Measurements from ENCODE around the gene NACA.
"Not testable (repeated sequence)": the region's sequence is repeated elsewhere in the genome, so short reads cannot be mapped to it uniquely, and the experiment has no call there.

NACA gene

DNA sequence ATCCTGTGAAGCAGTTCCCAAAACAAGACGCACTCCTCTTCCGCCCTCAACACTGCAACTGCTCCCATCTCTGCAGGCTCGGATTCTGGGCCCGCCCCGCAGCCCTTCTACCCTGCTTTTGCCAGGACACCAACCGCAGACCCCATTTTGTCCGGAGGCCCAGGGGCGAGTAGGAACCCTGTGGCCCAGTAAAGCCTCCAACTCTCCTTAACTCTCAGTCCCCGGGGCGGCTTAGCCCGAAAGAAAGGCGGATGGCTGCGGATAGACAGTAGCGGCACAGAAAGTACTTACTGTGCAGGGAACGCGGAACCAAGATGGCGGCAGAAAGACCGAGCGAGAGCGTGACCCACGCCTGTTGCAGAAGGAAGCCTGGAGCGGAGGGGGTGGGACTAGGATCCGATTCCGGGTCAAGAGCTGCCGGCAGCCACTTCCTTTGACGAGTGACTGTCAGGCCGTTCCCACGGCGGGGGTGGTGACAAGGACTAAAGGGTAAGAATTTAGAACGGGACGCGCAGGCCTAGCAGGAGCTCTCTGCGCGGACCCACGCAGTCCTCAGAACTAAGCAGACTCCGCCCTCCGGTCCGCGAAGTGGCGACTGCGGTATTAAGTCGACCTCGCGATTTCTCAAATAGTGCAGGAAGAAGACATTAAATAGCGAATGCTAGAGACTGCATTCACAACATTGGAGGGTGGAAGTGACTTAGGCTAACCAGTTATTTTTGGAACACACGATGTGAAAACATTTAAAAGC is at the start of gene NACA:
Gene NACA (minus strand): TSS at position 328 of the 751 bp plus-strand sequence. CDS start 778 bp downstream, outside the sequence.
- peak; percentile 93 for DNase-seq (ENCODE audit: low read depth)

DNA sequence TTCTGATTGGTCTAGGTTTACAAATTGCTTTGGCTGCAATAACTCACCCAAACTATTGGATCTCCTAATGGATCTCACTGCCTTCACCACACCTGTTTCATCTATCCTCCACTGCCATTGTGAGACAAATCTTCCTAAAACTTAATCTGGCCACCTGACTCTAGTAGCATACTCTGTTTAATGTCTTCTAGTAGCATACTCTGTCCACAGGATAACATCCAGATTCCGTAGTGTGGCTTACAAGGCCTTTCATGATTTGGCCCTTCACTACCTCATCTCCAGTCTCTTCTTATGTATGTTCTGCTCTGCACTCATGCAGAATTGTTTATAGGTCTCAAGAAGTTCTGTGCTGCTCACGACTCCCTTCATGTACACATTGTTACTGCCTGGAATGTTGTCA is 48.0 kb upstream of the NACA start:
- no peak for DNase-seq (ENCODE audit: low read depth)

- no peak for DNase-seq (ENCODE audit: low read depth)
Measured at GRCh38 chr12:56772625-56773024, 47.5 kb upstream of the NACA start.

GRCh38 chr12:56769868-56770267 is 44.8 kb upstream of the NACA start:
- no peak for DNase-seq (ENCODE audit: low read depth)

DNA sequence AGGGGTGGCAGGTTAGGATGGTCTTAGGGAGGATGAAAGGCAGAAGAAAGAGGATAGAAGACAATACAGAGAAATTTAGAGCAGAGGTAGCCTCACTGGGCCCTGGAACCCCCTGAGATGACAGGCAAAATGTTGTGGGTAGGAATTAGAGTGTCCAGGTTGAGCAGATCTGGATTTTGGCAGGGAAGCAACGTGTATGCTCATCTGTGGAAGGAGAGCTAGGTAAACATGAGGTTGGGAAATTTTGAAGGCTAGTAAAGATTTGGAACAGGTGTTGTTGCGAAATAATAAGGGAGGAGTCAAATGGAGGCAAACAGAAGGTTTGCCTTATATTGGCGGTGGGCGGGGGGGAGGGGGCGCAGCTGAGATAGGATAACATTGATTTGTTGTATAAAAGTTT is 43.3 kb upstream of the NACA start:
- no peak for DNase-seq (ENCODE audit: low read depth)

DNA sequence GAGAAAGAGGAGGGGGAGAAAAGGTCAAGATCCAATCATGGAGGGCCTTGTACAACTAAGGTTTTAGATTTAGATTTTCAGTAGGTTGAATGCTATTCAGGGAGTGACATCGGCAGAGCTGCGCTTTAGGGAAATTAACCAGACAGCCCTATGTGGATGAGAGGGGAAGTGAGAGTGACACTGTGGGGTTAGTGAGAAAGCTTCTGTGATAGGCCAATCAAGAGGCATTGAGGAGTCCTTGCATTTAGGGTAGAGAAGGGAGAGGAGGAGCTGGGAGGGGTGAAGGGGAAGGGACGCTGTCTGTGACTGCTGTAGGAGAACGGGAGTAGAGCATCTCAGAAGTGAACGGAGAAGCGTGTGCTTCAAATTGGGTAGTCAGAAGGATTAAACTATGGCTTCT is 41.4 kb upstream of the NACA start:
- no peak for DNase-seq (ENCODE audit: low read depth)

DNA sequence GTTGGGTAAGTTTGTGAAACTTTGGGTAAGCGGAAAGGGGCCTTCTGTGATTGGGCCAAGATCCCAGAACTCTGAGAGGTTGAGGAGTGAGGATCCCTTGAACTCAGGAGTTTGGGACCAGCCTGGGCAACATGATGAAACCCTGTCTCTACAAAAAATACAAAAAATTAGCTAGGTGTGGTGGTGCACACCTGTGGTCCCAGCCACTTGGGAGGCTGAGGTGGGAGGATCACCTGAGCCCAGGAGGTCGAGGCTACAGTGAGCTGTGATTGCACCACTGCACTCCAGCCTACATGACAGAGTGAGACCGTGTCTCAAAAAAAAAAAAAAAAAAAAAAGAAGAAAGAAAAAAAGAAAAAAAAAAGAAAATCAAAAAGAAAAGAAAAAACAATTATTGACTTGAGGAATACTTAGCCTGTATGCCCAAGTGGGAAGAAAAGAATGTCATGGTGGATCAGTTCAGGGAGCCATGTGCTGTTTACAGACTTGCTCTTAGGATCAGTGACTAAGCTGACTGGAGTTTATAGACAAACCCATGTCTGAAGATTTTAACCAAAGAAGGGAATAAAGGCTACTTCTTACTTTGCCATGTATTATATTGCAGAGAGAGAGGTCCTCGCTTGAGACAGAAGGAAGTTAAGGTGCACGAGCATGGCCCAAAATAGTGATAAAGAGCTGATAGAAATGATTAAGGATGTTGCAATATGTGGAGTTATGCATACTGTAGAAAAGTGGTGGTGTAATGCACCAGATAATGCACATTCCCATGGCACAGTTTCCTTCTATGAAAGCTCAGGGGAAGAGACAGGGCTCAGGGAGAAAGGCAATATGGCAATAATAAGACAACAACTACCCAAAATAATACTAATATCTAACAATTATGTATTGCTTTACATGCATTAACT is 38.9 kb upstream of the NACA start:
- DNase-seq (ENCODE audit: low read depth) = no peak

GRCh38 chr12:56761812-56762211 is 36.7 kb upstream of the NACA start:
- no peak for DNase-seq (ENCODE audit: low read depth)

GRCh38 chr12:56760460-56760859 is 35.4 kb upstream of the NACA start:
- DNase-seq (ENCODE audit: low read depth) = no peak

- no peak for DNase-seq (ENCODE audit: low read depth)
Measured at GRCh38 chr12:56759263-56759908, 34.3 kb upstream of the NACA start.

- DNase-seq (ENCODE audit: low read depth) = no peak
Measured at GRCh38 chr12:56758728-56759262, 33.7 kb upstream of the NACA start.

GRCh38 chr12:56757971-56758370 is 32.9 kb upstream of the NACA start:
- DNase-seq (ENCODE audit: low read depth) = not testable (repeated sequence)

DNA sequence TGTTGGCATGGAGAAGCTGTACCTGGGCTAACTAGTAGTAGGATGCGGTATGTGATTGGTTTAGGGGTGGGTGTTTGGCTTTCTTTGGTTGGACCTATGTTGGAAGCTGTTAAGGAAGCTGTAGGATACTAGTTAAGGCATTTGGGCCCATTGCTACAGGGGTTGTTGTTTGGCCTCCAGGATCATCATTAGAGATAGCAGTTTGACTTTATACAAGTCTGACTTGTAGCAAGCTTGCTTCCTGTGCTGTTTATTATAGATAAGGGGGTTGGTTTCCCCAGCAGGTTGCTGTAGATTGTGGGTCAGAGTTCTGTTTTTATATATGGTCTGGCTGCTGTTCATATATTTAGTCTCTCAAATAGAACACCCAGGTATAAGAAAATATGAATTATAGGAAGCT is 28.5 kb upstream of the NACA start:
- DNase-seq (ENCODE audit: low read depth) = no peak

GRCh38 chr12:56751712-56752598 is 26.9 kb upstream of the NACA start, which contains the start of gene PRIM1:
PRIM1 (minus strand) TSS chr12:56752323; CDS start chr12:56752298, 25 bp downstream.
- DNase-seq (ENCODE audit: low read depth) = peak; percentile 71

DNA sequence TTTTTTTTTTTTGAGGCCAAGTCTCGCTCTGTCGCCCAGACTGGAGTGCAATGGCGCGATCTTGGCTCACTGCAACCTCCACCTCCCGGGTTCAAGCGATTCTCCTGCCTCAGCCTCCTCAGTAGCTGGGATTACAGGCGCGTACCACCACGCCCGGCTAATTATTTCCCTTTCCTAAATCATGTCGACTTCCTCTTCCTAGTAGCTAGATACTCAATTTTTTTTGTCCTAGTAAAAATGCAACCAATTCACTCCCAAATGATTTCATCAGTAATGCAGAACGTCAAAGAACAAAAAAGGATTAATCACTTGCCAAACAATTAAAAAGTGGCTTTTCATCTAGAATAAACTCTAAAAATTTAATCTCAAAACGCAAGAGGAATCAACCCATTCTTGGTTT is 25.5 kb upstream of the NACA start:
- DNase-seq (ENCODE audit: low read depth) = not testable (repeated sequence)

DNA sequence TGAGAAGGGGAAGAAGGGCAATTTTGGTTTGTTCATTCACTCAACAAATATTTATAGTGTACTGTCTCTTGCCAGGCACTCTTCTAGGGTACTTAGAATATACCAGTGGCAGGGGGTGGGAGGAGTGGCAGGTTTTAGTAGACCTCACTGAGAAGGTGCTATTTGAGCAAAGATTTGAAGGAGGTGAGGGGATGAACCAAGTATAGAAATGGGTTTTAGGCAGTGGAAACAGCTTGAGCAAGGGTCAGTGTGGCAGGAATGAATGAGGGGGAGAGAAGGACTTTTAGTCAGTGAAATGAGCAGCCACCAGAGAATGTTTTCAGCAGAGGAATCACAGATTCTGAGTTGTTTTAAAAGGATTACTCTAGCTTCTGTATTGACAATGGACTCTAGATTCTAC is 24.8 kb upstream of the NACA start:
- no peak for DNase-seq (ENCODE audit: low read depth)

GRCh38 chr12:56749359-56749758 is 24.3 kb upstream of the NACA start:
- DNase-seq (ENCODE audit: low read depth) = no peak

GRCh38 chr12:56728139-56728861 is 3.2 kb upstream of the NACA start:
- no peak for DNase-seq (ENCODE audit: low read depth)

DNA sequence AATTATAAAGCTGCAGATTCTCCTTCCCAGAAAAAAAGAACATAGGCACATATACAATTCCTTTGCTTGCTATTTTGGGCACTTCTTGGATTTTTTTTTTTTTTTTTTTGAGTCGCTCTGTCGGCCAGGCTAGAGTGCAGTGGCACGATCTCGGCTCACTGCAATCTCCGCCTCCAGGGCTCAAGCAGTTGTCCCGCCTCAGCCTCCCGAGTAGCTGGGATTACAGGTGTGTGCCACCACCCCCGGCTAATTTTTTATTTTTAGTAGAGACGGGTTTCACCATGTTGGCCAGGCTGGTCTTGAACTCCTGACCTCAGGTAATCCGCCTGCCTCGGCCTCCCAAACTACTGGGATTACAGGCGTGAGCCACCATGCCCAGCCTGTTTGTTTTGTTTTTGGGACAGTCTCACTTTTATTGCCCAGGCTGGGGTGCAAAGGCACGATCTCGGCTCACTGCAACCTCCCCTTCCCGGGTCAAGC is 1.1 kb upstream of the NACA start:
- not testable (repeated sequence) for DNase-seq (ENCODE audit: low read depth)

- DNase-seq (ENCODE audit: low read depth) = no peak
Measured at GRCh38 chr12:56725723-56726102, 614 bp upstream of the NACA start.

- no peak for DNase-seq (ENCODE audit: low read depth)
Measured at GRCh38 chr12:56724701-56724971, 463 bp downstream of the NACA start.
